GM06990 (cell line): Measurements from ENCODE around the gene RPP14.

Experiments used
- DNase-seq: peaks from one replicate; pipeline ENCODE4 v3.0.0-alpha.2; 2011; ENCODE audit not compliant: insufficient read length; ENCODE audit errors: extremely low read depth
- H3K27me3 ChIP-seq: replicated peaks from 2 replicates; pipeline ENCODE4 v1.6.0; 2011; ENCODE audit warnings: low read length; ENCODE audit not compliant: control insufficient read depth, insufficient read depth
- H3K36me3 ChIP-seq: 2 replicates; pipeline ENCODE4 v1.5.1; 2011; ENCODE audit warnings: low read length; ENCODE audit not compliant: control insufficient read depth, insufficient read depth
- H3K4me3 ChIP-seq: replicated peaks from 2 replicates; pipeline ENCODE4 v1.5.1; 2011; ENCODE audit warnings: low read depth, mild to moderate bottlenecking, control low read depth, low read length
- TF ChIP-seq, protein P1 (sequence below): IDR thresholded peaks from 2 replicates; pipeline ENCODE4 v1.5.1; 2011; ENCODE audit warnings: low read length, control low read depth, mild to moderate bottlenecking, inconsistent platforms; ENCODE audit not compliant: insufficient read depth, poor library complexity, severe bottlenecking

The RPP14 gene

GRCh38 chr3:58341376-58341775 lies 35.3 kb downstream of the RPP14 start:
- TF ChIP-seq, protein P1, sequence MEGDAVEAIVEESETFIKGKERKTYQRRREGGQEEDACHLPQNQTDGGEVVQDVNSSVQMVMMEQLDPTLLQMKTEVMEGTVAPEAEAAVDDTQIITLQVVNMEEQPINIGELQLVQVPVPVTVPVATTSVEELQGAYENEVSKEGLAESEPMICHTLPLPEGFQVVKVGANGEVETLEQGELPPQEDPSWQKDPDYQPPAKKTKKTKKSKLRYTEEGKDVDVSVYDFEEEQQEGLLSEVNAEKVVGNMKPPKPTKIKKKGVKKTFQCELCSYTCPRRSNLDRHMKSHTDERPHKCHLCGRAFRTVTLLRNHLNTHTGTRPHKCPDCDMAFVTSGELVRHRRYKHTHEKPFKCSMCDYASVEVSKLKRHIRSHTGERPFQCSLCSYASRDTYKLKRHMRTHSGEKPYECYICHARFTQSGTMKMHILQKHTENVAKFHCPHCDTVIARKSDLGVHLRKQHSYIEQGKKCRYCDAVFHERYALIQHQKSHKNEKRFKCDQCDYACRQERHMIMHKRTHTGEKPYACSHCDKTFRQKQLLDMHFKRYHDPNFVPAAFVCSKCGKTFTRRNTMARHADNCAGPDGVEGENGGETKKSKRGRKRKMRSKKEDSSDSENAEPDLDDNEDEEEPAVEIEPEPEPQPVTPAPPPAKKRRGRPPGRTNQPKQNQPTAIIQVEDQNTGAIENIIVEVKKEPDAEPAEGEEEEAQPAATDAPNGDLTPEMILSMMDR = no peak
- Histone ChIP-seq H3K36me3 (no peaks in the 10 kb centered on the region), H3K4me3 (no peak overlapping the region), H3K27me3 (no peaks in the 10 kb centered on the region)
- DNase-seq = no peak

- Histone ChIP-seq H3K27me3 (no peaks in the 10 kb centered on the region), H3K4me3 (no peak overlapping the region), H3K36me3 (no peaks in the 10 kb centered on the region)
- no peak for DNase-seq
- TF ChIP-seq, protein P1 = no peak
Measured at GRCh38 chr3:58342676-58343075, 36.6 kb downstream of the RPP14 start.

DNA sequence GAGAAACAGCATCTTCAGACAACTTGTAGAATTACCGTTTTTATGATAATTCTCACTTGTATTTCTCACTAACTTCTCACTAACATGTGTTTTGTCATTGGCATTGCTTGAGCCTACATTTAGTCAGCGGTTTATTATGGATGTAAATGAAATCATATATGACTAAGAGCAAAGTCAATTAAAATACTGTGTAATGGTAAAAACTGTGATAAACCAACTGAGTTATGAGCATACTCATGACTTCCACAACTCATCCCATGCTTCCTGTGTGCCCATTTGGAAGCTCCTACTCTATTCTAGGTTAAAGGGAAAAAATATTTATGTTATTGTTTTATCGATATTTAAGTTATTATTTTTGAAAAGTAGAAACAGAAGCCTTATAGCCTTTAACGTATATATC lies 39.4 kb downstream of the RPP14 start:
- TF ChIP-seq, protein P1 = no peak
- Histone ChIP-seq H3K27me3 (no peaks in the 10 kb centered on the region), H3K4me3 (no peak overlapping the region), H3K36me3 (no peaks in the 10 kb centered on the region)
- no peak for DNase-seq

- no peak for DNase-seq
- no peak overlapping the region for H3K4me3 ChIP-seq
- no peaks in the 10 kb centered on the region for H3K27me3 ChIP-seq
- H3K36me3 ChIP-seq = no peaks in the 10 kb centered on the region
- TF ChIP-seq, protein P1 = no peak
Measured at GRCh38 chr3:58346368-58346767, 40.3 kb downstream of the RPP14 start.

GRCh38 chr3:58347984-58348383 lies 41.9 kb downstream of the RPP14 start:
- TF ChIP-seq, protein P1 = no peak
- H3K4me3 ChIP-seq = no peak overlapping the region

DNA sequence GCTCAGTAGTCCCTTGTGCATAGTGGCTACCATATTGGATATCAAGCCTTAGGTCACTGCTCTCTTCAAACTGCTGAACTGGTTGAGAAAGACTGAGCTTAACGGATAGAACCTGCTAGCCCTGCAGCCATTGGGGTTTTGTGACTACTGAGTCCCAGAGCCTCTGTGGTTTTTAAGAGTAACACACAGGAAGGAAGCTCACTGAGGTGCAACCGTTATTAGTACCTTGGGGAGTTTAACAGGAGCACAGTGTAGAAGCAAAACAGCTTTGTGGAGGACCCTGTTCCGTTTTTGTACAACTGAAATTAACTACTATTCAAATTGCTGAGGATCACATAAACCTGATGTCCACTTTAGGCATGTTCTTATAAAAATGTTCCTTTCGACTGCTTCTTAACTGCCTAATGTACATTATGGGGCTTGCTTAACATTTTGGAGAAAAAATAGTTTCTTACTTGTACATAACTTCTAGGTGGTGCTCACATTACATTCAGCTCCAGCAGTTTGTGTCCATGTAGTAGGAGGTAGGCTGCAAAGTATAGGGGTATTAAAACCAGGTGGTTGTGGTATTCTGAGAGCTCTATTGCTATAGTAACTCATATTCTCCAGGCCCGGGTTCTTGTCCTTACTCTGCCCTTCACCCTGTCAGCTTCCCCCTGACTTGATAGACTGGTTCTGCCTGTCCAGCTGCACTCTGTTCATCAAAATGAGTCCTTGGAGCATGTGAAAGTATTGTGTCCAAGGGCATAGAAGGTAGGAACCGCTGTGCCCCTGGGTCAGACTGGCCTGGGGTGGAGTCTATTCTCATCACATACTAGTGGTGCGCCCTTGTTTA lies 44.0 kb downstream of the RPP14 start:
- no peak overlapping the region for H3K4me3 ChIP-seq
- TF ChIP-seq, protein P1 = no peak

More at GRCh38 chr3:58347984-58348383, 41.9 kb downstream of the RPP14 start:
- H3K27me3 ChIP-seq = no peaks in the 10 kb centered on the region
- no peaks in the 10 kb centered on the region for H3K36me3 ChIP-seq
- DNase-seq = no peak

More for the DNA sequence above, 44.0 kb downstream of the RPP14 start:
- DNase-seq = peak; percentile 68
- no peaks in the 10 kb centered on the region for H3K36me3 ChIP-seq
- no peaks in the 10 kb centered on the region for H3K27me3 ChIP-seq
